ENCODE data around the gene NDUFB11. TPM values are rescaled to one million over a fixed set of nuclear protein-coding genes. Genes with fewer than 3 reads are reported as not detected.

Gene NDUFB11
- total and polyA plus RNA-seq, 9 of the 15 experiments (the other 6 are each of a cell fraction or from before 2014, with no cell fraction given), result 20.9 to 269 (median 86.8) TPM

- TF ChIP-seq SOX6 (IDR thresholded peaks at IDR 0.05), result peak; percentile 14; the same call in 1 of the 2 replicates
- 0 out of 2 replicates have a peak, but pooled peaks have one; percentile 4 for TF ChIP-seq JUND (IDR thresholded peaks at IDR 0.05; ENCODE audit: borderline replicate concordance, low read depth, low read length)
- no peak for TF ChIP-seq JUND (tag; IDR thresholded peaks at IDR 0.05; ENCODE audit: borderline replicate concordance, low read depth, low read length)
- no peak for TF ChIP-seq NR2C2 (CRISPR knock-in tag; IDR thresholded peaks at IDR 0.05)
- TF ChIP-seq NR2C2 (tag; IDR thresholded peaks at IDR 0.05), result peak; percentile 85
- TF ChIP-seq, protein P1, sequence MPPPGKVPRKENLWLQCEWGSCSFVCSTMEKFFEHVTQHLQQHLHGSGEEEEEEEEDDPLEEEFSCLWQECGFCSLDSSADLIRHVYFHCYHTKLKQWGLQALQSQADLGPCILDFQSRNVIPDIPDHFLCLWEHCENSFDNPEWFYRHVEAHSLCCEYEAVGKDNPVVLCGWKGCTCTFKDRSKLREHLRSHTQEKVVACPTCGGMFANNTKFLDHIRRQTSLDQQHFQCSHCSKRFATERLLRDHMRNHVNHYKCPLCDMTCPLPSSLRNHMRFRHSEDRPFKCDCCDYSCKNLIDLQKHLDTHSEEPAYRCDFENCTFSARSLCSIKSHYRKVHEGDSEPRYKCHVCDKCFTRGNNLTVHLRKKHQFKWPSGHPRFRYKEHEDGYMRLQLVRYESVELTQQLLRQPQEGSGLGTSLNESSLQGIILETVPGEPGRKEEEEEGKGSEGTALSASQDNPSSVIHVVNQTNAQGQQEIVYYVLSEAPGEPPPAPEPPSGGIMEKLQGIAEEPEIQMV (tag; conservative IDR thresholded peaks at IDR 0.05; ENCODE audit: low read depth), result no peak
- no peak for TF ChIP-seq KDM5B (IDR thresholded peaks at IDR 0.05; ENCODE audit: insufficient replicate concordance, low read depth, low read length)
- no peak for TF ChIP-seq ZFP36 (IDR thresholded peaks at IDR 0.05; ENCODE audit: low read depth, low read length, partially characterized antibody)
- TF ChIP-seq EP300 (IDR thresholded peaks at IDR 0.05; ENCODE audit: low read length), result no peak
- TF ChIP-seq FOXJ2 (tag; IDR thresholded peaks at IDR 0.05), result no peak
- no peak; the same call in 1 of the 2 replicates for TF ChIP-seq NKRF (IDR thresholded peaks at IDR 0.05; ENCODE audit: borderline replicate concordance)
- no peak for TF ChIP-seq PTRF (tag; IDR thresholded peaks at IDR 0.05)
- TF ChIP-seq, protein P2, sequence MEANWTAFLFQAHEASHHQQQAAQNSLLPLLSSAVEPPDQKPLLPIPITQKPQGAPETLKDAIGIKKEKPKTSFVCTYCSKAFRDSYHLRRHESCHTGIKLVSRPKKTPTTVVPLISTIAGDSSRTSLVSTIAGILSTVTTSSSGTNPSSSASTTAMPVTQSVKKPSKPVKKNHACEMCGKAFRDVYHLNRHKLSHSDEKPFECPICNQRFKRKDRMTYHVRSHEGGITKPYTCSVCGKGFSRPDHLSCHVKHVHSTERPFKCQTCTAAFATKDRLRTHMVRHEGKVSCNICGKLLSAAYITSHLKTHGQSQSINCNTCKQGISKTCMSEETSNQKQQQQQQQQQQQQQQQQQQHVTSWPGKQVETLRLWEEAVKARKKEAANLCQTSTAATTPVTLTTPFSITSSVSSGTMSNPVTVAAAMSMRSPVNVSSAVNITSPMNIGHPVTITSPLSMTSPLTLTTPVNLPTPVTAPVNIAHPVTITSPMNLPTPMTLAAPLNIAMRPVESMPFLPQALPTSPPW (CRISPR knock-in tag; IDR thresholded peaks at IDR 0.05), result peak; percentile 50
- no peak for TF ChIP-seq CBX3 (IDR thresholded peaks at IDR 0.05; ENCODE audit: borderline replicate concordance in 1 of 2, low read length in 2 of 2)
- no peak for TF ChIP-seq RREB1 (CRISPR knock-in tag; IDR thresholded peaks at IDR 0.05)
- no peak for TF ChIP-seq PCBP1 (IDR thresholded peaks at IDR 0.05; ENCODE audit: low read depth, low read length, poor library complexity, severe bottlenecking)
Measured at GRCh38 chrX:47129157-47129898, 15.2 kb downstream of the NDUFB11 start (continued).
